Mesothelial cell of epicardium (in vitro differentiated cells): ENCODE results near the gene FDXACB1. TPM values are rescaled to one million over a fixed set of nuclear protein-coding genes. Genes with fewer than 3 reads are reported as not detected.

Source experiments
- DNase-seq, 2 experiments: peaks; one replicate each; pipeline ENCODE4 v3.0.0; 2021; ENCODE audit warnings: low spot score in 2 of 2; ENCODE audit not compliant: unreplicated experiment in 2 of 2
- H3K27ac Mint-ChIP-seq: 2 replicates; pipeline ENCODE4 v1.8.0; 2021; ENCODE audit warnings: mixed read lengths
- H3K27me3 Mint-ChIP-seq: 2 replicates; pipeline ENCODE4 v1.8.0; 2021; ENCODE audit warnings: low read depth, mixed read lengths
- H3K36me3 Mint-ChIP-seq: 2 replicates; pipeline ENCODE4 v1.8.0; 2021; ENCODE audit warnings: mixed read lengths
- H3K4me1 Mint-ChIP-seq: 2 replicates; pipeline ENCODE4 v1.8.0; 2021; ENCODE audit warnings: mixed read lengths
- H3K4me3 Mint-ChIP-seq: 2 replicates; pipeline ENCODE4 v1.8.0; 2021; ENCODE audit warnings: mild to moderate bottlenecking, moderate library complexity, mixed read lengths
- H3K9me3 Mint-ChIP-seq: 2 replicates; pipeline ENCODE4 v1.8.0; 2021; ENCODE audit warnings: mixed read lengths
- CTCF ChIP-seq: fragments of 200-600 bp; sonication (generic); IDR thresholded peaks from one replicate; pipeline ENCODE4 v1.5.0; 2021; ENCODE audit warnings: antibody characterized with exemption; ENCODE audit not compliant: unreplicated experiment
- total RNA-seq: library from RNA; stranded (reverse); gene quantifications from 3 replicates; pipeline ENCODE4 v1.2.1, GENCODE V29; 2021

FDXACB1 gene
- total RNA-seq, 1 donor from 2014 or later: 3.5 TPM

- Mint-ChIP-seq H3K4me1 (peaks cover 2% of the 10 kb centered on the region), H3K4me3 (no peak overlapping the region), H3K9me3 (no peaks in the 10 kb centered on the region), H3K27me3 (no peaks in the 10 kb centered on the region), H3K27ac (no peak overlapping the region), H3K36me3 (peaks cover 15% of the 10 kb centered on the region)
- DNase-seq: no peak
- TF ChIP-seq CTCF: no peak
Measured at GRCh38 chr11:111836162-111836561, 42.8 kb downstream of the FDXACB1 start.

- Mint-ChIP-seq H3K27me3 (no peaks in the 10 kb centered on the region), H3K27ac (no peak overlapping the region), H3K4me1 (no peaks in the 10 kb centered on the region), H3K4me3 (no peak overlapping the region), H3K9me3 (no peaks in the 10 kb centered on the region), H3K36me3 (peaks cover 15% of the 10 kb centered on the region)
- DNase-seq: no peak
- TF ChIP-seq CTCF: no peak
Measured at GRCh38 chr11:111835665-111836064, 43.3 kb downstream of the FDXACB1 start.

DNA sequence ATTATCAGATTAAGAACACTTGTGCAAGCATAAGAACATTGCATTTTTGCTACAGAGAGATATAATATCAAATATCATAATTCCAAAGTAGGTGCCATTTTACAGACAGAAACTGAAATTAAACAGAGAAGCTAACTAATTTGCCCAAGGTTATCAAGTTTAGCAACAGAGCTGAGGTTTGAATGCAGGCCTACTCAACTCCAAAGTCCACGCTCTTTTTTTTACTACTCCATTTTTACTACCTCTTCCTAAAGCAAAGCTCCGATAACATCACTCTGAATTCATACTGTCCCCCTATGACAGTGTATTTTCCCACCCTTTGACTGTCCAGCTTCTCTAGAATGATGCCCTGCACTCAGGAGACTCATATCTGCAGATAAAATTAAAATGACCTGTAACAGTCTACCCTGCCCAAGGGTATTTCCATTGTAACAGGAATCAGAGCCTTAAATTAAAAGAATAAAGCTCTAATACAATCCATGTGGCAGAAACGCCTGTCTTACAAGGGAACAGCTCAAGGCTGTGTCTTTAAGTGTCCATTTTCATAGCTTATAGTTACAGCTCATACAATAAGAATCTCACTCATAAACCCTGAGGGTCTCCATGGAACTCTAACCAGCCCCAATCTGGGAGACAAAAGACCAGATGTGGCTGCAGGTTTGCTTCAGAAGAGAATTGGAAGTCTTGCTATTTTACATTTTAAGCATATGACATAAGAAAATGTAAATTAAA, 44.4 kb downstream of the FDXACB1 start:
- H3K9me3 Mint-ChIP-seq: no peaks in the 10 kb centered on the region

GRCh38 chr11:111833524-111833923, 45.4 kb downstream of the FDXACB1 start:
- Mint-ChIP-seq H3K27ac (no peak overlapping the region), H3K27me3 (no peaks in the 10 kb centered on the region), H3K36me3 (peaks cover 15% of the 10 kb centered on the region), H3K4me1 (no peaks in the 10 kb centered on the region), H3K4me3 (no peak overlapping the region), H3K9me3 (no peaks in the 10 kb centered on the region)
- no peak for DNase-seq
- TF ChIP-seq CTCF: no peak

More for the DNA sequence above, 44.4 kb downstream of the FDXACB1 start:
- H3K27me3 Mint-ChIP-seq: no peaks in the 10 kb centered on the region
- H3K4me3 Mint-ChIP-seq: no peak overlapping the region
- H3K4me1 Mint-ChIP-seq: no peaks in the 10 kb centered on the region
- H3K36me3 Mint-ChIP-seq: peaks cover 17% of the 10 kb centered on the region
- DNase-seq: no peak
- TF ChIP-seq CTCF: no peak
- no peak overlapping the region for H3K27ac Mint-ChIP-seq

GRCh38 chr11:111829185-111829968, 49.6 kb downstream of the FDXACB1 start:
- DNase-seq: no peak
- H3K9me3 Mint-ChIP-seq: no peaks in the 10 kb centered on the region
- no peak overlapping the region for H3K4me3 Mint-ChIP-seq
- peaks cover 15% of the 10 kb centered on the region for H3K36me3 Mint-ChIP-seq
- H3K4me1 Mint-ChIP-seq: no peaks in the 10 kb centered on the region
- H3K27me3 Mint-ChIP-seq: no peaks in the 10 kb centered on the region
- TF ChIP-seq CTCF: no peak
- no peak overlapping the region for H3K27ac Mint-ChIP-seq
